ENCODE data around the gene TBC1D10B.
A peak's percentile ranks its signal among the peaks of the same experiment; 100 is the strongest.

The TBC1D10B gene

DNA sequence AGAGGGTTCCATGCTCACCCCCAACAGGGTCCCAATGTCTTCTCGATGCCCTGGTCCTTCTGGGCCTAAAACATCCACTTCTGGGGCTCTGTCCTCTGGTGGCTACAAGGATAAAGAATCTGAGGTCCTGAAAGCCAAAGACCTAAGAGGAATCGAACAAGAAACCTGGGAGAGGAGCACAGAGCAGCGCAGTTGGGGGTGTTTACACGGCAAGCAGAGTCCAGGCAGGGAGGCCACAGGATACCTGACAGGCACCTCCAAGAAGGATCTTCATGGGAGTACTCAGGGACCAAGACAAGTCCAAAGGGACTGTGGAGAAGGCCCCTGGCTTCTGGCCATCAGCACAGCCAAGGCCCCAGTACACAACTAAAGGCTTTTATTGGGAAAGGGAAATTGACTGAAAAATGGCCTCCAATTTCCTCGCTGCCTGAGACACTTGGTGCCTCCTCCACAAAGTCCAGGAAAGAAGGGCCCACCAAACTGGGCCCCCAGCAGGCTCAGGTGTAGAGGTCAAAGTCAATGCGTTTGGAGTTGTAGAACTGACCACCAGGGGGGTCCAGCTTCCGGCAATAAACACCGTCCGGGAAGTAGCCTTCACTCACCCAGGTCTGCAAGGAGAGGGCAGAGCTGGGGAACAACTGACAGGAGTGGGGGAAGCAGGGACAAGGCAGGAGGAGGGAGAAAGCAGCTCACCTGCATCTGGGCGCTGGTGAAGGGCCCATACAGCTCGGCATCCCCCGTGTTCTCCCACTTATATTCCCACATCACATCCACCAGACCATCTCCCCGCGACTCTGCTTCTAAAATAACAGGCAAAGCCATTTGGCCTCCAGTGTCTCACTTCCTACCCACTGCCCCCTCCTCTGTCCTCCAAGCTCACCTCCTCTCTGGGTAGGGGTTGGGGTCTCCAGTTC, 17.5 kb downstream of the TBC1D10B start:
- H3K4me3 ChIP-seq, result no peak overlapping the region
- DNase-seq (ENCODE audit: low spot score), result no peak
- H3K27ac ChIP-seq, result peak overlapping the region; percentile 30 to 99
- TF ChIP-seq, protein P1, sequence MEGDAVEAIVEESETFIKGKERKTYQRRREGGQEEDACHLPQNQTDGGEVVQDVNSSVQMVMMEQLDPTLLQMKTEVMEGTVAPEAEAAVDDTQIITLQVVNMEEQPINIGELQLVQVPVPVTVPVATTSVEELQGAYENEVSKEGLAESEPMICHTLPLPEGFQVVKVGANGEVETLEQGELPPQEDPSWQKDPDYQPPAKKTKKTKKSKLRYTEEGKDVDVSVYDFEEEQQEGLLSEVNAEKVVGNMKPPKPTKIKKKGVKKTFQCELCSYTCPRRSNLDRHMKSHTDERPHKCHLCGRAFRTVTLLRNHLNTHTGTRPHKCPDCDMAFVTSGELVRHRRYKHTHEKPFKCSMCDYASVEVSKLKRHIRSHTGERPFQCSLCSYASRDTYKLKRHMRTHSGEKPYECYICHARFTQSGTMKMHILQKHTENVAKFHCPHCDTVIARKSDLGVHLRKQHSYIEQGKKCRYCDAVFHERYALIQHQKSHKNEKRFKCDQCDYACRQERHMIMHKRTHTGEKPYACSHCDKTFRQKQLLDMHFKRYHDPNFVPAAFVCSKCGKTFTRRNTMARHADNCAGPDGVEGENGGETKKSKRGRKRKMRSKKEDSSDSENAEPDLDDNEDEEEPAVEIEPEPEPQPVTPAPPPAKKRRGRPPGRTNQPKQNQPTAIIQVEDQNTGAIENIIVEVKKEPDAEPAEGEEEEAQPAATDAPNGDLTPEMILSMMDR (IDR thresholded peaks at IDR 0.05), result no peak

DNA sequence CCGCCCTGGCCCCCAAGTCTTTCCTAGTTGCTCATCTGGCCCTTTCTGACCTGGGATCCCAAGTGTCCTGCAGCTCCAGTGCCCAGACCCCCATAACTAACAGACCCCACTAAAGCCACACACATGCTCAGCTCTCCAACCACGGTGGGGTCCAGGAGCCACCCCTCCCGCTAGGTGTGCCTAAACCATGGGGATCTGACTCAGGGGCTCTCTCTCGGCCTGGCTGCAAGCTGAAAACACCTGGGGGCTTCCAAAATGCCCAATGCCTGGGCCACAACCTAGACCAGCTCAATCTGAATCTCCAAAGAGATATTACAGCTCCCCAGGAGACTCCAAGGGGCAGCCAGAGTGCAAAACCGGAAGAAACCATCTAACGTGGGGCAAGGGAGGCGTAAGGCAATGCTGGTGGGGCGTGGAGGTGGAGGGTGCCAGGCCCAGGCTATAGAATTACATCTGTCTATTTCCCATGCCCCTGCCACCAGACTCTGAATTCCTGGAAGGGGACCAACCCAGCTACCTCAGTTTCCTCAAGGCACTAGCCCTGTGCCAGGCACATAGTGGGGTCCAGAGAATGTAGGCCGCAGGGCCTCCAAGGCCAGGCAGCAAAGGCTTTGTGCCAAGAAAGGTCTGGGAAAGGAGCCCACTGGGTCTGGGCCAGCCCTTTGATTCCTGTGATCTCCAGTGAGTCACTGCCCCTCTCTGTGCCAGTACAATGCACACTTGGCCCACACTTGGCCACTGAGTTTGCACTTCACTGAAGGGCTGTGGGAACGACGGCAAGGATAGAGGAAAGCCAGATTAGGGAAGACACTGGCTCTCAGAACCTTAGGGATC, 18.5 kb downstream of the TBC1D10B start:
- Histone ChIP-seq H3K27ac (peak overlapping the region; percentile 30 to 99), H3K4me3 (no peak overlapping the region)
- TF ChIP-seq, protein P1 (IDR thresholded peaks at IDR 0.05), result no peak
- no peak for DNase-seq (ENCODE audit: low spot score)

DNA sequence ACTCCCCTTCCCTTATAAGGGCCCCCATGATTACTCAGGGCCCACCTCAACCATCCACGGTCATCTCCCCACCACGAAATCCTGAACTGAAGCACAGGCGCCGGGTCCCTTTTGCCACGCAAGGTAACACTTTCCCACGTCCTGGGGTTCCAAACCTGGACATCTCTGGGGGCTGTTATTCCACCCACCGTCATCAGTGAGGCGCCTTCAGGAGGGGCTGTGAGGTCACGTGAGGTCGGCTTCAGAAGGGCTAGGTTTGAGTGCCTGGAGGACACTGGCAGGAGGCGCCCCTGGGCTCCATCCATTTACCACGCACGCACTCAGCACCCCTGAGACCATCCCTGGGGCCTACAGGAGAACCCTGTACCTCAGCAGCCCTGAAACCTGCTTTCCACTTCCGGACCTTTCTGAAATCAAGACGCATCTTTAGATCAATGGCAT, 19.3 kb downstream of the TBC1D10B start:
- DNase-seq (ENCODE audit: low spot score), result no peak
- Histone ChIP-seq H3K4me3 (no peak overlapping the region), H3K27ac (no peak overlapping the region)
- TF ChIP-seq, protein P1 (IDR thresholded peaks at IDR 0.05), result no peak

DNA sequence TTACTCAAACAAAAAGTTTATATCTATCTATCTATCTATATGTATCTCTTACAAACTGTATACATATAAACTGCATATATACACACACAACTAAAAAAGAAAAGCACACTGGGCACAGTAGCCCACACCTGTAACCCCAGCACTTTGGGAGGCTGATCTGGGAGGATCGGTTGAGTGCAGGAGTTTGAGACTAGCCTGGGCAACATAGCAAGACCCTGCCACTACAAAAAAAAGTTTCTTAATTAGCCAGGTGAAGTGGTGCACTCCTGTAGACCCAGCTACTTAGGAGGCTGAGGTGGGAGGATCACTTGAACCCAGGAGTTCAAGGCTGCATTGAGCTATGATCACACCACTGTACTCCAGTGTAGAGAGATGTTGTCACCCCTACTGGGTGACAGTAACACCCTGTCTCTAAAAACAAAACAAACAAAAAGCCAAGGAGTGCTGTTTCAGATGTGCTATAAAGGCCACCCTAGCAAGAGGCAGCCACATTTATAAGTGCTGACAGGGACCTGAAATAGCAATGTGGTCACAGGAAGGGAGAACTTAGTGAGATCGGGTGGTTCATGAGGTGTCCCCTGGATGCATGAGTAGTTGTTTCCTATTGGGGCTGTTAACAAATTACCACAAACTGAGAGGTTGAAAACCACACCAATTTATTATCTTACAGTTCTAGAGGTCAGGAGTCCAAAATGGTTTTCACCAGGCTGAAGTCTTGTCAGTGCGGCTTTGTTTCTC, 20.0 kb downstream of the TBC1D10B start:
- TF ChIP-seq, protein P1 (IDR thresholded peaks at IDR 0.05), result no peak
- Histone ChIP-seq H3K27ac (no peak overlapping the region), H3K4me3 (no peak overlapping the region)
- no peak for DNase-seq (ENCODE audit: low spot score)

DNA sequence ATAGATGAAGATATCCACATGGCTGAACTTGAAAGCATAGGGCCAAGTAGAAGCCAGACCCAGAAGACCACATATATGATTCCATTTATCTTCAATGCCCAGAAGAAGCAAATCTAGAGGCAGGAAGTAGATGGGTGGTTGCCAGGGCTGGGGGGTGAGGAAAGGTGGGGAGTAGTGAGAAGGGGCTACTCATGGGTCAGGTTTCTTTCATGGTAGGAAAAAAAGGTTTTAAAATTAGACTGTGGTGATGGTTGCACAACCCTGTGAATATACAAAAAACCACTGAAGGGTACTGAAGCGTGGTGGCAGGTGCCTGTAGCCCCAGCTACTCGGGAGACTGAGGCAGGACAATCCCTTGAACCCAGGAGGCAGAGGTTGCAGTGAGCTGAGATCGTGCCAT, 20.6 kb downstream of the TBC1D10B start:
- no peak for DNase-seq (ENCODE audit: low spot score)
- no peak overlapping the region for H3K4me3 ChIP-seq
- no peak overlapping the region for H3K27ac ChIP-seq
- TF ChIP-seq, protein P1 (IDR thresholded peaks at IDR 0.05), result no peak

DNA sequence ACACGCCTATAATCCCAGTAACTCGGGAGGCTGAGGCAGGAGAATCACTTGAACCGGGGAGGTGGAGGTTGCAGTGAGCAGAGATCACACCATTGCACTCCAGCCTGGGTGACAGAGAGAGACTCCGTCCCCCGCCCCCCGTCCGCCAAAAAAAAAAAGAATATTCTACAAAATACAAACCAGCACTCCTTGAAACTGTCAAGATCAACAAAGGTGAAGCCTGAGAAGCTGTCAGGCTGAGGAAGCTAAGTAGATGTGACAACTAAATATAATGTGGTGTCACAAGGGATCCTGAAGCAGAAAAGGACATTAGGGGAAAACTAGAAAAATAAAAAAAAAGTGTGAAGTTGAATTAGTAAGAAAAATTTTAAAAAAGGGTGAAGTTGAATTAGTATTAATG, 21.4 kb downstream of the TBC1D10B start:
- Histone ChIP-seq H3K4me3 (no peak overlapping the region), H3K27ac (no peak overlapping the region)
- TF ChIP-seq, protein P1 (IDR thresholded peaks at IDR 0.05), result no peak
- DNase-seq (ENCODE audit: low spot score), result no peak

Measured in coronary artery (tissue), 2 donors.